DMS79 treated with DMSO at 0.1 percent for 48 hours (cell line): ENCODE data around the gene NCOA5.
A peak's percentile ranks its signal among the peaks of the same experiment; 100 is the strongest.

Source experiments
- DNase-seq: peaks from one replicate; lab custom pipeline; 2025; lab: John Stamatoyannopoulos, UW

Gene NCOA5

GRCh38 chr20:46035713-46036112, 54.0 kb downstream of the NCOA5 start:
- peak; percentile 9 for DNase-seq

- DNase-seq, result no peak
Measured at GRCh38 chr20:46035253-46035652, 54.5 kb downstream of the NCOA5 start.

- no peak for DNase-seq
Measured at GRCh38 chr20:46034039-46034438, 55.7 kb downstream of the NCOA5 start.

- peak; percentile 20 for DNase-seq
Measured at GRCh38 chr20:46031701-46032254, 58.0 kb downstream of the NCOA5 start.

- DNase-seq, result no peak
Measured at GRCh38 chr20:46031014-46031569, 58.7 kb downstream of the NCOA5 start.

- no peak for DNase-seq
Measured at GRCh38 chr20:46030284-46031013, 59.3 kb downstream of the NCOA5 start.

GRCh38 chr20:46028772-46029371, 60.9 kb downstream of the NCOA5 start, which contains the start of gene SLC12A5:
TSS of gene SLC12A5 (plus strand) at chr20:46029215. CDS start at chr20:46029345, 130 bp downstream.
- DNase-seq, result no peak

- DNase-seq, result no peak
Measured at GRCh38 chr20:46028110-46028509, 61.7 kb downstream of the NCOA5 start.

- DNase-seq, result no peak
Measured at GRCh38 chr20:46027245-46027853, 62.4 kb downstream of the NCOA5 start.

GRCh38 chr20:46025376-46025783, 64.4 kb downstream of the NCOA5 start:
- DNase-seq, result no peak

GRCh38 chr20:46023999-46024398, 65.8 kb downstream of the NCOA5 start:
- DNase-seq, result no peak

GRCh38 chr20:46023148-46023484, 66.6 kb downstream of the NCOA5 start:
- DNase-seq, result no peak

GRCh38 chr20:46022411-46023147, 67.2 kb downstream of the NCOA5 start:
- peak; percentile 11 for DNase-seq

- peak; percentile 35 for DNase-seq
Measured at GRCh38 chr20:46021361-46022359, 68.1 kb downstream of the NCOA5 start.

- no peak for DNase-seq
Measured at GRCh38 chr20:46020555-46020954, 69.2 kb downstream of the NCOA5 start.

GRCh38 chr20:46018611-46019010, 71.2 kb downstream of the NCOA5 start:
- DNase-seq, result no peak

GRCh38 chr20:46018112-46018511, 71.7 kb downstream of the NCOA5 start:
- DNase-seq, result no peak

- DNase-seq, result no peak
Measured at GRCh38 chr20:46017272-46017671, 72.5 kb downstream of the NCOA5 start.

GRCh38 chr20:46014517-46015396, 75.0 kb downstream of the NCOA5 start:
- DNase-seq, result no peak
